Thoracic aorta (tissue), 2 donors: ENCODE results near the gene STPG3. TPM values are rescaled to one million over a fixed set of nuclear protein-coding genes. Genes with fewer than 3 reads are reported as not detected.

Experiments
- ATAC-seq: fragments of 150-250 bp; one replicate; pipeline ENCODE4 v1.8.0; 2017; ENCODE audit warnings: low read depth; ENCODE audit not compliant: insufficient number of reproducible peaks, low FRiP score
- DNase-seq: peaks from one replicate; pipeline ENCODE4 v3.0.0-alpha.2; 2020; ENCODE audit warnings: low spot score
- H3K27ac ChIP-seq, 2 donors: fragments of 200-600 bp; sonication (generic); 1 replicate in 1 of 2; 2 replicates in 1 of 2; pipeline ENCODE4 v1.5.1; 2016; ENCODE audit warnings: mild to moderate bottlenecking in 2 of 2, moderate library complexity in 2 of 2
- H3K27me3 ChIP-seq: fragments of 200-600 bp; sonication (generic); replicated peaks from 2 replicates; pipeline ENCODE4 v1.6.0; 2016; ENCODE audit warnings: mild to moderate bottlenecking; ENCODE audit not compliant: insufficient read depth
- H3K36me3 ChIP-seq: fragments of 200-600 bp; sonication (generic); one replicate; pipeline ENCODE4 v1.5.1; 2016
- H3K4me1 ChIP-seq, 2 donors: fragments of 200-600 bp; sonication (generic); 1 replicate in 1 of 2; 2 replicates in 1 of 2; pipeline versions ENCODE4 v1.5.1 to v1.6.0; 2016; ENCODE audit warnings: low read depth in 2 of 2, mild to moderate bottlenecking in 1 of 2; ENCODE audit not compliant: control insufficient read depth in 1 of 2
- H3K4me3 ChIP-seq: fragments of 200-600 bp; sonication (generic); 2 replicates; pipeline ENCODE4 v1.5.1; 2016; ENCODE audit warnings: mild to moderate bottlenecking
- H3K9me3 ChIP-seq: fragments of 200-600 bp; sonication (generic); 2 replicates; pipeline ENCODE4 v1.5.1; 2016
- total RNA-seq, 2 donors: library from RNA; depleted of rRNA; stranded (reverse); fragments of >200 nt; gene quantifications; one replicate each; pipeline versions ENCODE4 v1.1.0 to v1.2.3, GENCODE V29; 2016
- TF ChIP-seq, protein P1 (sequence below): fragments of 200-600 bp; sonication (generic); IDR thresholded peaks from one replicate; pipeline ENCODE4 v1.5.1; 2019; ENCODE audit warnings: antibody characterized with exemption

The STPG3 gene
- total RNA-seq, 2 donors from 2014 or later, result not detected

DNA sequence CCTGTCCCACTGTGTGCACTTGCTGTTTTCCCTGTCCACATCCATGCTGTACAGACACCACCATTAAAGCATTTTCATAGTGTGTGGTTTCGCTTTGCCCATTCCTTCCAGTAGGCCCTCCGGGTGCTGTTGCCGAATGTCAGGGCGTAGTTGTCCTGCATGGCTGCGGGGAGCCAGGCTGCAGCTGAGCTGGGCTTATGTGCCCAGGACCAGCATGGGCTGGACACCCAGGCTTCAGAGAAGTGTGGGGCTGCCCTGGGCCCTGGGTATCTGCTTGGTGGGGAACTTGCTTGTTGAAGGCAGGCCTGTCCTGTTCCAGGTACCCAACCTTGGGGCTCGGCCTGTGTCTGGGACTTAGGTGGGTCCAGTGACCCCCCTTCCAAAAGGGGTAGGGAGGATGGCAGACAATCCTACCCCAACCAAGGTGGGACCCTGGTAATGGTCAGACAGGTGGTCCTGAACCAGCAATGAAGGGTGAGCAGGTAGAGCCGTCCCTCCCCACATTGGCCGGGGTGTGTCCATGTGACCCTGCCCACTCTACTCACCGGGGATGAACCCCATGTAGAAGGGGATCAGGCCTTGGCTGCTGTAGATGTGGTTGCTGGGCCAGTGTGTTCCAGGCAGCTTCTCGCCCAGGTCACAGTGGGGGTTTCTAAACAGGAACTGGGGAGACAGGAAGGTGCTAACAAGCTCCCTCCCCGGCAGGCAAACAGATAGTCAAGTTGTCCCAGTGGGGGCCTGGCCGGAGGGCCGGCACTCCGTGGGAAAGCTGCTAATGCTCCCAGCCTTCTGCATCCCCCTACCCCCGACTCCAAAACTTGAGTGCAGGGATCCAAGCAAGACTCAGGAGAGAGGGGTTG is 7.2 kb upstream of the STPG3 start:
- Histone ChIP-seq H3K9me3 (no peaks in the 10 kb centered on the region), H3K36me3 (peaks cover 12% of the 10 kb centered on the region), H3K4me1 (peaks cover 6 to 32% of the 10 kb centered on the region in 2 donors), H3K4me3 (no peak overlapping the region), H3K27ac (no peak overlapping the region), H3K27me3 (no peaks in the 10 kb centered on the region)
- DNase-seq (no peak), ATAC-seq (no peak)
- TF ChIP-seq, protein P1, sequence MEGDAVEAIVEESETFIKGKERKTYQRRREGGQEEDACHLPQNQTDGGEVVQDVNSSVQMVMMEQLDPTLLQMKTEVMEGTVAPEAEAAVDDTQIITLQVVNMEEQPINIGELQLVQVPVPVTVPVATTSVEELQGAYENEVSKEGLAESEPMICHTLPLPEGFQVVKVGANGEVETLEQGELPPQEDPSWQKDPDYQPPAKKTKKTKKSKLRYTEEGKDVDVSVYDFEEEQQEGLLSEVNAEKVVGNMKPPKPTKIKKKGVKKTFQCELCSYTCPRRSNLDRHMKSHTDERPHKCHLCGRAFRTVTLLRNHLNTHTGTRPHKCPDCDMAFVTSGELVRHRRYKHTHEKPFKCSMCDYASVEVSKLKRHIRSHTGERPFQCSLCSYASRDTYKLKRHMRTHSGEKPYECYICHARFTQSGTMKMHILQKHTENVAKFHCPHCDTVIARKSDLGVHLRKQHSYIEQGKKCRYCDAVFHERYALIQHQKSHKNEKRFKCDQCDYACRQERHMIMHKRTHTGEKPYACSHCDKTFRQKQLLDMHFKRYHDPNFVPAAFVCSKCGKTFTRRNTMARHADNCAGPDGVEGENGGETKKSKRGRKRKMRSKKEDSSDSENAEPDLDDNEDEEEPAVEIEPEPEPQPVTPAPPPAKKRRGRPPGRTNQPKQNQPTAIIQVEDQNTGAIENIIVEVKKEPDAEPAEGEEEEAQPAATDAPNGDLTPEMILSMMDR, result no peak

DNA sequence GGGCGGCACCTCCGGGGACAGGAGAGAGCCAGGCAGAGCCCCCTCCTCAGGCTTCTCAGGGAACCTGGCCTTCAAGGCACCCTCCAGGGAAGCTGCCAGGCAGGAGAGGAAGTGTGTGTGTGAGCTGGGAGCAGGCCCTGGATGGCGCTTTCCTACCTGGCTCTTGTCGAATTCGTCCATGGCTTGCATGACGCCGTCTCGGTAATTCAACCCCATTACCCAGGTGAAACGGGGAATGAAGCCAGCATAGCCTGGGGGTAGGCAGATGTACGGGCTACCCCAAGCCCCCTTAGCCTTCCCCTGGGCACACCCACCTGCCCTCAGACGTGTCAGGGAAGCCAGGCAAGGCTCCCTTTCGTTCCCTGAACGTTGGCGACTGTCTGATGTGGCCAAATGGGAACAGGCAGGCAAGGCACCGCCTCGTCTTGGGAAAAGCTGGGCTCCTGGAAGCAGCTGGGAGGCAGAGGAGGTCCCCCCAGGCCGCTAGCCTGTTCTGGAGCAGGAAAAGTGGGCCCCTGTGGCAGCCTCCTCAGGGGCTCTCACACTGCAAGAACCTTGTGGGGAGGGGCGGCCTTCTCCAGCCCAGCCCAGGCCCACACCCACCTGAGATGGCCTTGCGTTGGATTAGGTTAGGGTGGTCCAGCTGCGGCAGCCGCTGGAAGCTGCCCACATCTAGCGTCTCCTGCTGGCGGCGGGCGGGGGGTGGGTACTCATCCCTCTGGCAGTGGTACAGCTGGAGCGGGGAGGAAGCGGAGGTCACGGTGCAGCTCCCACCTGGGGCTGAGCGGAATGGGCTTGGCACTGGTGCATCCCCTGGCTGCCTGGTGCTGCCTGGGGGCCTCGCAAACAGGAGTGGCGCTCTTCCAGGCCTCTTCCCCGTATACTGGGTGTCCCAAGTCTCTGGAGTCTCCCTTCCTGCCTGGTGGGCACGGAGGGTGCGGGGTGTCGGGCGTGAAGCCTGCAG is 6.3 kb upstream of the STPG3 start:
- peaks cover 6 to 23% of the 10 kb centered on the region in 2 donors for H3K4me1 ChIP-seq
- peaks cover 12% of the 10 kb centered on the region for H3K36me3 ChIP-seq
- no peak overlapping the region for H3K4me3 ChIP-seq
- no peaks in the 10 kb centered on the region for H3K9me3 ChIP-seq
- H3K27me3 ChIP-seq, result no peaks in the 10 kb centered on the region
- no peak overlapping the region for H3K27ac ChIP-seq
- TF ChIP-seq, protein P1, result no peak
- no peak for DNase-seq
- ATAC-seq, result no peak

DNA sequence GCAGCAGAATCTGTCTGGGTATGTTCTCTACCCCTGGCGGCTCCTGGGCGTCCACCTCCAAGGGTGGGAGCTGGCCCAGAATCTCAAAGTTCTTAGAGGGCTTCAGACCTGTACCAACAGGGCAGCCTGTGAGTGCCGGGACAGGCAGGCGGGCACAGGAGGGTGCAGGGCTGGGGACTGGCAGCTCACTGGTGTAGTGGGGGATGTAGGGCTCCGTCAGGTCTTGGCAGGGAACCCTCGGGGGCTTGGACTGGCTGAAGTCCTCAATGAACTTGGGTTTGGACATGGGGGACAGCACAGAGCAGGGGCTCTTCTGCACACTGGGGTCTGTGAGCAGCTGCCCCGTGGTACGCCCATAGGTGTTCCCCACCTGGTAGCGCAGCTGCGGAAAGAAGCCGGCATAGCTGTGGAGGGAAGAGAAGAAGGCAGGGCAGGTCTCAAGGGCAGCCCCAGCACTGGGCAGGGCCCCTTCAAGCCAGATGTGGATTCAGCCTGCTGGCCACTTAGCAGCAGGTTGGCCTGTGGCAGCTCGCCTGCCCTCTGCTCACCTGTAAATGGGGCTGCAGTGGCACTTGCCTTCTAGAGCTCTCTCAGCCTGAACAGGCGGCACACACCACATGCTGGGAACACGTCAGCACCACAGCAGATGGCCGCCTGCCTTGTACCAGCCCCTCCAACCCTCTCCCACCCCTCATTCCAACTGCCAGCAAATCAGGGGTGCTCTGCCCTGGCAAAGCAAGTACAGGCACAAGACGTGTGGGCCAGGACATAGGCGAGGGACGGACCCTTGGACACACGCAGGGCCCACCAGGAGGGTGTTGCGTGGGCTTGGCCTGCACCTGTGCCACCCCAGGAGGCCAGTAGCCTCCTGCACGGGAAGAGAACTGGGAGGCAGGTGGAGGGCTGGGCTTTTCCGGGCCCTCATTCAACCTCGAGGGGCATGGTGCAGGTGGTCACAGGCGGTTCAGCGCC is 5.3 kb upstream of the STPG3 start:
- H3K4me1 ChIP-seq, result peaks cover 6 to 20% of the 10 kb centered on the region in 2 donors
- no peak overlapping the region for H3K4me3 ChIP-seq
- ATAC-seq, result no peak
- no peak overlapping the region for H3K27ac ChIP-seq
- peaks cover 12% of the 10 kb centered on the region for H3K36me3 ChIP-seq
- H3K27me3 ChIP-seq, result no peaks in the 10 kb centered on the region
- TF ChIP-seq, protein P1, result no peak
- no peaks in the 10 kb centered on the region for H3K9me3 ChIP-seq
- DNase-seq, result no peak

DNA sequence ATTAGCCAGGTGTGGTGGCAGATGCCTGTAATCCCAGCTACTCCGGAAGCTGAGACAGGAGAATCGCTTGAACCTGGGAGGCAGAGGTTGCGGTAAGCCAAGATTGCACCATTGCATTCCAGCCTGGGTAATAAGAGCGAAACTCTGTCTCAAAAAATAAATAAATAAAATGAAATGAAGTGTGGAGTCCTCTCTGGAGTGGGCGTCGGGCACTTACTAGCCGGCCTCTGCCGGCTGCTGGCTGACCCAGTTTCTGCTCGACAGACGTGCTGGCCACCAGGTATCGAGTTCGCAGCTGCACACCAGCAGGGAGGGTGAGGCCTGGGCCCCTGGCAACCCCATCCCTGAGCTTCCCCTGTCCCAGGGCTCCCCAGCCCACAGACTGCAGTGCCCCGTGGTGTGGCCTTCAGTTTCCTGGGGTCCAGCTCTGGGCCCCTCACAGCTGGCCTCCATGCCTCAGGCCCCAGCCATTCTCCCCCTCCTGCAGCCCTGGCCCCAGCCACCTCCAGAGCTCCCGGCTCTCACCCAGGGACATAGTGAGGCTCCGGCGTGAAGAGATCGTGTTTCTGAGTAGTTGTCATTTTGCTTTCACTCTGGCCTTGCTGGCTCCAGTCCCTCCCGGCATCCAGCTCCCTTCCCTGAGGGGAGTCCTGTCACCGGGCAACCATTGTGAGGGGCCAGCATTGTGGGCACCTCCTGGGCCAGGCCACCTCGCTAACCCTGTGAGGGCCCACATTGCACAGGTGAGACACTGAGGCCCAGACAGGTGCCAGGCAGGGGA is 3.8 kb upstream of the STPG3 start:
- no peaks in the 10 kb centered on the region for H3K9me3 ChIP-seq
- H3K27ac ChIP-seq, result no peak overlapping the region
- TF ChIP-seq, protein P1, result no peak
- peaks cover 12% of the 10 kb centered on the region for H3K36me3 ChIP-seq
- H3K27me3 ChIP-seq, result no peaks in the 10 kb centered on the region
- ATAC-seq (no peak), DNase-seq (no peak)
- peaks cover 5 to 13% of the 10 kb centered on the region in 2 donors for H3K4me1 ChIP-seq
- H3K4me3 ChIP-seq, result no peak overlapping the region
